22Rv1 (cell line): ENCODE results near the gene ECE2.

ENCODE experiments used
- H3K27ac ChIP-seq: fragments of 450-650 bp; 2 replicates; pipeline ENCODE4 v1.5.1; 2017
- ZFX ChIP-seq: fragments of 450-650 bp; IDR thresholded peaks from 2 replicates; pipeline ENCODE4 v1.6.1; 2017; ENCODE audit warnings: antibody characterized with exemption, borderline replicate concordance
- TF ChIP-seq, protein P1 (sequence below): fragments of 450-650 bp; IDR thresholded peaks from 2 replicates; pipeline ENCODE4 v1.5.1; 2017; ENCODE audit warnings: mild to moderate bottlenecking

The ECE2 gene

DNA sequence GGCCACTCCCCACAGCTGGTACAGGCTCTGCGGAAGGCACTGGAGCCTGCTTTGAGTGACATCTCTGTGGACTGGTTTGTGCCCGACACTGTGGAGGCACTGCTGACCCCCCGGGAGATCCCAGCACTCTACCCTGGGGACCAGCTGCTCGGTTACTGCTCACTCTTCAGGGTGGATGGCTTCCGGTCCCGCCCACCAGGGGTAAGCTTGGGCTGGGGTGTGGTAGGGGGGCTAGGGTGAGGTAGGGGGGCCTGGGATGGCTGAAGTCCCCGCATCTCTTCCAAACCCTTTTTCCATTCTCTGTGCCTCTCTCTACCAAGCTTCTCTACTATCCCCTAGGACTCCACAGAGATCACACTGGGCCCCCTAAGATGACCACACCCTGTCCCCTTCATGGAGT, 38.6 kb upstream of the ECE2 start:
- H3K27ac ChIP-seq, result 0 out of 2 replicates have a peak overlapping the region, but pooled peaks have one; percentile 10
- TF ChIP-seq ZFX, result no peak
- TF ChIP-seq, protein P1, sequence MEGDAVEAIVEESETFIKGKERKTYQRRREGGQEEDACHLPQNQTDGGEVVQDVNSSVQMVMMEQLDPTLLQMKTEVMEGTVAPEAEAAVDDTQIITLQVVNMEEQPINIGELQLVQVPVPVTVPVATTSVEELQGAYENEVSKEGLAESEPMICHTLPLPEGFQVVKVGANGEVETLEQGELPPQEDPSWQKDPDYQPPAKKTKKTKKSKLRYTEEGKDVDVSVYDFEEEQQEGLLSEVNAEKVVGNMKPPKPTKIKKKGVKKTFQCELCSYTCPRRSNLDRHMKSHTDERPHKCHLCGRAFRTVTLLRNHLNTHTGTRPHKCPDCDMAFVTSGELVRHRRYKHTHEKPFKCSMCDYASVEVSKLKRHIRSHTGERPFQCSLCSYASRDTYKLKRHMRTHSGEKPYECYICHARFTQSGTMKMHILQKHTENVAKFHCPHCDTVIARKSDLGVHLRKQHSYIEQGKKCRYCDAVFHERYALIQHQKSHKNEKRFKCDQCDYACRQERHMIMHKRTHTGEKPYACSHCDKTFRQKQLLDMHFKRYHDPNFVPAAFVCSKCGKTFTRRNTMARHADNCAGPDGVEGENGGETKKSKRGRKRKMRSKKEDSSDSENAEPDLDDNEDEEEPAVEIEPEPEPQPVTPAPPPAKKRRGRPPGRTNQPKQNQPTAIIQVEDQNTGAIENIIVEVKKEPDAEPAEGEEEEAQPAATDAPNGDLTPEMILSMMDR, result no peak

DNA sequence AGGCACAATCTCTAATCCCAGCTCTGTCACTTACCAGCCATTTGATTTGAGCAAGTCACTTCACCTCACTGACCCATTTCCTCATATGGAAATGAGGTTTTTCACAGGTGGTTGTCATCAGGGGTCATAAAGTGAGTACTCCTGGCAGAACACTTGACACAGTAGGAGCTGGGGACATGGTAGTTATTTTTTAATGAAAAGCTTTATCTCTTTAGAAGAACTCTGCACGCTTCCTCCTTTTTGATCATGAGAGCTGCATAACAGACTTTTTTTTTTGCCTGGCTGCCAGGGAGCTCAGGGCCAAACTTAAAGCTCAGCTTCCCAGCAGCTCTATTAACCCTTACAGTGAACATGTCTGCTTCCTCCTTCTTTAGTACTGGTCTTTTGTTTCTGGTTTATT, 38.0 kb upstream of the ECE2 start:
- peak overlapping the region; percentile 25 for H3K27ac ChIP-seq
- no peak for TF ChIP-seq ZFX
- TF ChIP-seq, protein P1, result no peak

DNA sequence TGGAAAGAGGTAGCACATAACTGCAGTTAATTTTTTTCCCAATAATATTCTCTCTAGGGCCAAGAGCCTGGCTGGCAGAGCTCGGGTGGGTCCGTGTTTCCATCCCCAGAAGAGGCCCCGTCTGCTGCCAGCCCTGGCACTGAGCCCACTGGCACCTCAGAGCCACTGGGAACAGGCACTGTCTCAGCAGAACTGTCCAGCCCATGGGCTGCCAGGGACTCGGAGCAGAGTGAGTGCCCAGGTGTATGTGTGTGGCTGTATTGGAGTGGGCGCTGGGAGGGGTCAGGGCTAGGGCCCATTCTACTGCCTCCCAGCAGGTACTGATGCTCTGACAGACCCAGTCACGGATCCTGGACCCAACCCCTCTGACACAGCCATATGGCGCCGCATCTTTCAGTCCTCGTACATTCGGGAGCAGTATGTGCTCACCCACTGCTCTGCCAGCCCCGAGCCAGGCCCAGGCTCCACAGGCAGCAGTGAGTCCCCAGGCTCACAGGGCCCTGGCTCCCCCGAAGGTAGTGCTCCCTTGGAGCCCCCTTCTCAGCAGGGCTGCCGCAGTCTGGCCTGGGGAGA, 37.5 kb upstream of the ECE2 start:
- peak overlapping the region; percentile 25 for H3K27ac ChIP-seq
- TF ChIP-seq ZFX, result no peak
- TF ChIP-seq, protein P1, result no peak

DNA sequence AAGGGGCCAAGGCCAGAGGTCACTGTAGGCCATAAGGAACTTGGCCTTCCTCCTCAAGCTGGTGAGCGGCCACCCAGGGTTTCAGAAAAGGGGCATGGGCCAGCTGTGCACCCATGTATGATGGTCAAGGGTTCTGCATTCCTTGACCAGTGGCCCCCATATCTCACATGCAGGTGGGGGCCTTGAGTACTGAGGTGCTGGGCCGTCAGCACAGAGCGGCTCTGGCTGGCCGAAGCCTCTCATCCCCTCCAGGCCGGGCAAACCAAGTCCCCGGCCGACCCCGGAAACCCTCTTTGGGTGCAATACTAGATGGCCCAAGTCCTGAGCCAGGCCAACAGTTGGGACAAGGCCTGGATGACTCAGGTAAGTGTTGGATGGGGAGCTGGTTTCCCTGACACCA, 36.6 kb upstream of the ECE2 start:
- H3K27ac ChIP-seq, result no peak overlapping the region
- TF ChIP-seq, protein P1, result no peak
- no peak for TF ChIP-seq ZFX

DNA sequence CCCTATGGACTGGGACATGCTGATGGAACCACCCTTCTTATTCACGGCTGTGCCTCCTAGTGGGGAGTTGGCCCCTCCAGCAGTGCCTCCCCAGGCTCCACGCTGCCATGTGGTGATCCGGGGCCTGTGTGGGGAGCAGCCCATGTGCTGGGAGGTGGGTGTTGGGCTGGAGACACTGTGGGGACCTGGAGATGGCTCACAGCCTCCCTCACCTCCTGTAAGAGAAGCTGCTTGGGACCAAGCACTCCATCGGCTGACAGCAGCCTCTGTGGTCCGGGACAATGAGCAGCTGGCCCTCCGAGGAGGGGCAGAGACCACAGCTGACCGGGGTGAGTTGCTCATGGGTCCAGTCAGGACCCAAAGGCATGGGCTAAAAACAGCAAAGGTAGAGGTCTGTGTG, 36.1 kb upstream of the ECE2 start:
- TF ChIP-seq ZFX, result no peak
- TF ChIP-seq, protein P1, result no peak
- H3K27ac ChIP-seq, result peak overlapping the region; percentile 79; the same call in 1 of the 2 replicates

DNA sequence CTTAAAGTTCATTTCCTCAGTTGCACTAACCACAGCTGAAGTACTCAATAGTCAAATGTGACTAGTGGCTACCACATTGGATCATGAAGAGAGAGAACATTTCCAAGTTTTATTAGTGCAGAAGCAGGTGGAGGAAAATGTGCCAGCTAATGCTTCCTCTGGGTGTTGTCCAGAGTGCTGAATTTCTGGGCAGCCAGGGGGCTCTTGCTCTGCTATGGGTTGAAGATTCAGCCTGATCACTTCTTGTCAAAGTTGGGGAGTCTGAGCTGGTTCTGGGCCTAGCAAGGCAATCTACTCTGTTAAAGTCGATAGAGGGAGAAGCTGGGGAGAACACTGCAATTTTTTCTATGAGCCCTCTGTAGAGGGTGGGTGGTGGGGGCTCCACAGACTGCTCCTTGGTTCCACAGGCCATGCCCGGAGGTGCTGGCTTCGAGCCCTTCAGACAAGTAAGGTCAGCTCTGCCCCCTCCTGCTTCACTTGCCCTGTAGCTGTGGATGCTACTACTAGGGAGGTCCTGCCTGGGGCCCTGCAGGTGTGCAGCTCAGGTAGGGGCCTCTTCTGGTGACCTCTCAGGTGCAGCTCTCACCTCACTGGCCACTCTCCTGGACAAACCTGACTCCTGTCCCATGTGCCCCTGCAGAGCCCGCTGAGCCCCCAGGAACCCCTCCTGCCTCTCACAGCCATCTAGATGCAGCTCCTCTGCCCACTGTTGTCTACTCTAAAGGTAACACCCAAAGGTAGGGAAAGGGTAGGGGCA, 35.3 kb upstream of the ECE2 start:
- peak overlapping the region; percentile 79 for H3K27ac ChIP-seq
- TF ChIP-seq, protein P1, result no peak
- TF ChIP-seq ZFX, result no peak

DNA sequence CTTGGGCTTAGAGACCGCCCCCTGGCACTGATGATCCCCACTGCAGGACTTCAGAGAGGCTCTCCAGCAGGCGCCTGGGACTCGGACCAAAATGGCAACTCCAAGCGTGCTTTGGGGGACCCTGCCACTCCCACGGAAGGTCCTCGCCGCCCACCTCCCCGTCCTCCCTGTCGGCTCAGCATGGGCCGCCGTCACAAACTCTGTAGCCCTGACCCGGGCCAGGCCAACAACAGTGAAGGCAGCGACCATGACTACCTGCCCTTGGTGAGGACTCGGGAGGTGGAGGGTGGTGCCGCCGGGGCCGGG, 34.7 kb upstream of the ECE2 start:
- peak overlapping the region; percentile 79 for H3K27ac ChIP-seq

More for the DNA sequence above, 34.7 kb upstream of the ECE2 start:
- TF ChIP-seq, protein P1, result no peak
- no peak for TF ChIP-seq ZFX
